ENCODE measurements around the gene SLC31A1.

DNA sequence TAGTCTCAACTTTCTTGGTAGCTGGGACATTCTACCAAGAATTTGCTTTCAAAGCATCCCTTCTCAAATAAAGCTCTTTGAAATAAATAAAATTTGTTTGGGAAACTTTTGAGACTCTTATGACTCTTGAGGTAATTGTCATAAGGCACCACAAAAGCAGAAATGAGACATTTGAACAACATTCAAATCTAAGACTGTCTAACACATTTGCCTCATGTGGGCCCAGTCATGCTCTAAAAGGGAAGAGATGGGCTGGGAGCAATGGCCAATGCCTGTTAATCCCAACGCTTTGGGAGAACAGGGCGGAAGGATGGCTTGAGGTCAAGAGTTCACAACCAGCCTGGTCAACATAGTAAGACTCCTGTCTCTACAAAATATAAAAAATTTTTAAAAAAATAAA, 44.1 kb upstream of the SLC31A1 start:
- TF ChIP-seq, protein P1, sequence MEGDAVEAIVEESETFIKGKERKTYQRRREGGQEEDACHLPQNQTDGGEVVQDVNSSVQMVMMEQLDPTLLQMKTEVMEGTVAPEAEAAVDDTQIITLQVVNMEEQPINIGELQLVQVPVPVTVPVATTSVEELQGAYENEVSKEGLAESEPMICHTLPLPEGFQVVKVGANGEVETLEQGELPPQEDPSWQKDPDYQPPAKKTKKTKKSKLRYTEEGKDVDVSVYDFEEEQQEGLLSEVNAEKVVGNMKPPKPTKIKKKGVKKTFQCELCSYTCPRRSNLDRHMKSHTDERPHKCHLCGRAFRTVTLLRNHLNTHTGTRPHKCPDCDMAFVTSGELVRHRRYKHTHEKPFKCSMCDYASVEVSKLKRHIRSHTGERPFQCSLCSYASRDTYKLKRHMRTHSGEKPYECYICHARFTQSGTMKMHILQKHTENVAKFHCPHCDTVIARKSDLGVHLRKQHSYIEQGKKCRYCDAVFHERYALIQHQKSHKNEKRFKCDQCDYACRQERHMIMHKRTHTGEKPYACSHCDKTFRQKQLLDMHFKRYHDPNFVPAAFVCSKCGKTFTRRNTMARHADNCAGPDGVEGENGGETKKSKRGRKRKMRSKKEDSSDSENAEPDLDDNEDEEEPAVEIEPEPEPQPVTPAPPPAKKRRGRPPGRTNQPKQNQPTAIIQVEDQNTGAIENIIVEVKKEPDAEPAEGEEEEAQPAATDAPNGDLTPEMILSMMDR (IDR thresholded peaks at IDR 0.05) = no peak
- TF ChIP-seq POLR2A (IDR thresholded peaks at IDR 0.05) = no peak

Measured in Peyer's patch (tissue), 4 donors.